ENCODE results near the gene HABP2.

The HABP2 gene

DNA sequence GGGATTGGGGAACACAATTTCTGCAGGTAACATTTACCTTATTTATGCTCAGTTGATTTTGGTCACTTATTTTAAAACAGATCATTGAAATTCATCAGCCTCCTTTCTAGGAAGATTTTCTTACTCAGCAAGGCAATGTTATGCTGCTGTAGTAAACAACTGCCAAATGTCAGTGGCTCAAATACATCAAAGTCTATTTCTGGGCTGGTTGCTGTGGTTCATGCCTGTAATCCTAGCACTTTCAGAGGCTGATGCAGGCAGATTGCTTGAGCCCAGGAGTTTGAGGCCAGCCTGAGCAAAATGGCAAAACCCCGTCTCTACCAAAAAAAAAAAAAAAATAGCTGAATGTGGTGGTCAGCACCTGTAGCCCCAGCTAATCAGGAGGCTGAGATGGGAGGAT lies 25.9 kb downstream of the HABP2 start:
- H3K27ac ChIP-seq, result no peak overlapping the region
- TF ChIP-seq ZFX (IDR thresholded peaks at IDR 0.05), result no peak
- TF ChIP-seq, protein P1, sequence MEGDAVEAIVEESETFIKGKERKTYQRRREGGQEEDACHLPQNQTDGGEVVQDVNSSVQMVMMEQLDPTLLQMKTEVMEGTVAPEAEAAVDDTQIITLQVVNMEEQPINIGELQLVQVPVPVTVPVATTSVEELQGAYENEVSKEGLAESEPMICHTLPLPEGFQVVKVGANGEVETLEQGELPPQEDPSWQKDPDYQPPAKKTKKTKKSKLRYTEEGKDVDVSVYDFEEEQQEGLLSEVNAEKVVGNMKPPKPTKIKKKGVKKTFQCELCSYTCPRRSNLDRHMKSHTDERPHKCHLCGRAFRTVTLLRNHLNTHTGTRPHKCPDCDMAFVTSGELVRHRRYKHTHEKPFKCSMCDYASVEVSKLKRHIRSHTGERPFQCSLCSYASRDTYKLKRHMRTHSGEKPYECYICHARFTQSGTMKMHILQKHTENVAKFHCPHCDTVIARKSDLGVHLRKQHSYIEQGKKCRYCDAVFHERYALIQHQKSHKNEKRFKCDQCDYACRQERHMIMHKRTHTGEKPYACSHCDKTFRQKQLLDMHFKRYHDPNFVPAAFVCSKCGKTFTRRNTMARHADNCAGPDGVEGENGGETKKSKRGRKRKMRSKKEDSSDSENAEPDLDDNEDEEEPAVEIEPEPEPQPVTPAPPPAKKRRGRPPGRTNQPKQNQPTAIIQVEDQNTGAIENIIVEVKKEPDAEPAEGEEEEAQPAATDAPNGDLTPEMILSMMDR (conservative IDR thresholded peaks at IDR 0.05), result no peak

DNA sequence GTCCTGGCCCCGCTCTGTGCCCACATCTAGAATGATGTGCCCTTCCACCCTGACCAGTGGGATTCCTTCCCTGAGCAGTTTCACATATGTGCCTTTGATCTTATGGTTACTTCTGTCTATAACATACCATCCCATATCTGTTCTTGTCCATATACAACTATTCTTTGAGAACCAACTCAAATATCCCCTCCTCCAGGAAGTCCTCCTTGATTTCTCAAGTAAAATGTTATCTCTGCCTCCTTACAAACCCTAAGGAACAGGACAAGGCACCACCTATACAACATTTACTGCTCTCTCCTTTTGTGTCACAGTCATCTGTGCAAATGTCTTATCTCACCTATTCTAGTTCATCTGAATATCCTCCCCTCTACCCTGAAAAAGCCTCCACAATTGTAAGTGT lies 28.2 kb downstream of the HABP2 start:
- TF ChIP-seq, protein P1 (conservative IDR thresholded peaks at IDR 0.05), result no peak
- no peak for TF ChIP-seq ZFX (IDR thresholded peaks at IDR 0.05)

DNA sequence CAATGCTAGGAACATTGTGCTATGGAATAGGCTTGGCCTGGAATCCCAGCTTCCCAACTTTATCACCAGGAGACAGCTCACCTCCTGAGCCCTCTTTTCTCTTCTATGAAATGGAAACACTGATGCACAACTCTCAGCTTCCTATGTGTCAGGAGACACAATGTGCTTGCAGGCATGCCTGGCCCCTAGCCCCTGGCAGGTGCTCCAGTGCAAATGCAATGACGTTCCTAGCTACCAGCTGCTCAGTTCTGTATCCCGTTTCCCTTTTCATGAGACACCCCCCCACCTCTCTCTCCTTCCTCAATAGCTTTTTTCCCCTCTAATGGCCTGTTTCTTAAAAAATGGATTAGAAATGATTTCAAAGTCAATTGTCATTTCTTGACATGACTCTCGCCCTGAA lies 30.7 kb downstream of the HABP2 start:
- no peak for TF ChIP-seq ZFX (IDR thresholded peaks at IDR 0.05)
- TF ChIP-seq, protein P1 (conservative IDR thresholded peaks at IDR 0.05), result no peak
- H3K27ac ChIP-seq, result no peak overlapping the region

More for the DNA sequence above, 28.2 kb downstream of the HABP2 start:
- no peak overlapping the region for H3K27ac ChIP-seq

DNA sequence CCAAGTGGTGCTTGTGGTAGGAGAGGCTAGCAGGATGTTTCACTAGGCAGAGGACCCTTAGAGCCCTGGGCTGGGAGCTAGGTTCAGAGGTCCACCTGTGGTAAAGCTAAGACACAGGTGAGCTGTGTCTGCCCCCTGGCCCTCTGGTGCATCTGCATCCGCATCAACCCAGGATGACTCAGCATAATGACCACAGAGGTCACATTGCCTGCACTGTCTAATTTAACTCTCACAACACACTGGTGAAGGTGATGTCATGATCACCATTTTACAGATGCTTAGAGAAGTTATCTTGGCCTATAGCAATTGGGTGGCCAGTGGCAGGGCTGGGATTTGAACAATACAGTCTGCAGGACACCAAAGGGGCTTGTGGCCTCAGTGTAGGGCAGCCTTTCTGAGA lies 33.1 kb downstream of the HABP2 start:
- no peak for TF ChIP-seq ZFX (IDR thresholded peaks at IDR 0.05)
- TF ChIP-seq, protein P1 (conservative IDR thresholded peaks at IDR 0.05), result no peak
- no peak overlapping the region for H3K27ac ChIP-seq

DNA sequence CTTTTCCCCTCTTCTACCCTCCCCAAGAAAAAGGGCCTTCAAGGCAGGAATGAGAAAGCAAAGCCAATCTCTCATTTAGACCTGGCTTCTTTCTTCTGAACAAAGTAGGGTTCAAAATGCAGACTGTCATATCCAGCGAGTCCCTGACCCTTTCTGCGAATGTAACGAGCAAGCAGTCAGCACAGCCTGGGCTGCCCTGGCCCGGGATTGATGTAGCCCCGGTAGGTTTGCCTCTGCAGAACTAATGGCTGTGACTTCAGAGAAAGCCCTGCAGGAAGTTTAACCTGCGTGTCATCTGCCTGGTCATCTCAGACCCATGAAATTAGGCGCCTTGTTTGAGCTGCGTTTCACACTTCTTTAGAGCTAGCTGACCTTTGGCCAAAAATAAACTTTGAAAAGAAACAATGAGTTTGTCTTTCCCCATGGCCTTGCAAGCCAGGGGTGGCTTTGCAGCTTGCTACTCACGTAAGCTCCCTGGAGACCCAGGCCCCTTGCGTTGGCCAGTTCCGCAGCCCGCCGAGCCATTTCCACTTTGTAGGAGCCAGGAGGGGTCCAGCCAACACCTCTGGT lies 36.4 kb downstream of the HABP2 start:
- TF ChIP-seq ZFX (IDR thresholded peaks at IDR 0.05), result no peak
- TF ChIP-seq, protein P1 (conservative IDR thresholded peaks at IDR 0.05), result no peak

DNA sequence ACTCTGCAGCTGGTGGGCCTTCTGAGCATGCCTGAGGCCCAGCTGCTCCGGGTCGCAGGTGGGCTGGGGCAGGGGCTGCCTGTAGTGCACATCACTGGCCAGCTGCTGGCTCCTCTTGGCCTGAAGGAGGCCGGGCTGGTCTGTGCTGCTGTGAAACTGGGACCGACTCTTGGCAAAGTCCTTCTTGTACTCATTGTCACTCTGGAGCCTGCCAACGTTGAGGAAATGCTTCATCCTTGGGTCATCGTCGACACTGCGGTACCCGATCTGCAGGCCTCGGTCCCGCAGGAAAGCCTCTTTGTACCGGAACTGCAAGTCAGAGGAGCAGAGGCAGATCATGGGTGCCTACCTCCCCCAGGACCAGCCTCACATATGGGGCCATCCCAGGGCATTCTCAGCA lies 37.7 kb downstream of the HABP2 start:
- no peak overlapping the region for H3K27ac ChIP-seq
- no peak for TF ChIP-seq ZFX (IDR thresholded peaks at IDR 0.05)
- TF ChIP-seq, protein P1 (conservative IDR thresholded peaks at IDR 0.05), result no peak

More for the DNA sequence above, 36.4 kb downstream of the HABP2 start:
- no peak overlapping the region for H3K27ac ChIP-seq

DNA sequence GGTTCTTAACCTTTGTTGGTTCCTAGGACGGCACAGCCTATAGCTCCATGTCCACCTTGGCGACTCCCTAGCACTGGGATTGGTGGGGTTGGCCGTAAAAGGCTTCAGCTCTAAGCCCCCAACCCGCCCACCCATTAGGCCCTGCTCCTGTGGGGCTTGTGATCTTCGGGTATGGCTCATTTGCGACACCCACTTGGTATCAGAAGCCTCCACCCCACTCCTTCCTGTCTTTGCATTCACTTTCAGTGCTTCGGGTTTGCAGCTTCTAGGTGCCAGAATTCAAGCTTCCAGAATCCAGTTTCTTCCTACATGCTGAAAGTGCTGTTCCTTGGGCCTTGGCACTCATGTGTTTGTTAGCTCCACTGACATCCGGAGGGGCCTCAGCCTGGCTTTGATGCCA lies 39.5 kb downstream of the HABP2 start:
- TF ChIP-seq, protein P1 (conservative IDR thresholded peaks at IDR 0.05), result no peak
- no peak for TF ChIP-seq ZFX (IDR thresholded peaks at IDR 0.05)
- no peak overlapping the region for H3K27ac ChIP-seq
